OCI-M1 (cell line): ENCODE results near the gene CCDC60.
"Not testable (repeated sequence)": the region's sequence is repeated elsewhere in the genome, so short reads cannot be mapped to it uniquely, and the experiment has no call there.

Experiments used
- DNase-seq: peaks from one replicate; lab custom pipeline; 2025; lab: John Stamatoyannopoulos, UW

The CCDC60 gene

GRCh38 chr12:119338593-119339363 lies 4.2 kb downstream of the CCDC60 start:
- no peak for DNase-seq

- no peak for DNase-seq
These were observed 6.0 kb downstream of the CCDC60 start for GRCh38 chr12:119340578-119340977.

- DNase-seq = no peak
These were observed 6.5 kb downstream of the CCDC60 start for GRCh38 chr12:119341020-119341419.

GRCh38 chr12:119341988-119342387 lies 7.5 kb downstream of the CCDC60 start:
- DNase-seq = no peak

- DNase-seq = no peak
These were observed 8.6 kb downstream of the CCDC60 start for GRCh38 chr12:119343130-119343529.

GRCh38 chr12:119354172-119354571 lies 19.6 kb downstream of the CCDC60 start:
- no peak for DNase-seq

- not testable (repeated sequence) for DNase-seq
These were observed 25.8 kb downstream of the CCDC60 start for GRCh38 chr12:119360366-119360765.

GRCh38 chr12:119363037-119363436 lies 28.5 kb downstream of the CCDC60 start:
- DNase-seq = no peak

GRCh38 chr12:119363490-119363889 lies 29.0 kb downstream of the CCDC60 start:
- no peak for DNase-seq

- DNase-seq = no peak
These were observed 30.9 kb downstream of the CCDC60 start for GRCh38 chr12:119365451-119365850.

- no peak for DNase-seq
These were observed 31.5 kb downstream of the CCDC60 start for GRCh38 chr12:119366007-119366406.

GRCh38 chr12:119369161-119369560 lies 34.6 kb downstream of the CCDC60 start:
- no peak for DNase-seq

- no peak for DNase-seq
These were observed 35.5 kb downstream of the CCDC60 start for GRCh38 chr12:119369907-119370546.

- peak; percentile 2 for DNase-seq
These were observed 38.0 kb downstream of the CCDC60 start for GRCh38 chr12:119372540-119372939.

GRCh38 chr12:119373001-119373400 lies 38.5 kb downstream of the CCDC60 start:
- no peak for DNase-seq

- DNase-seq = no peak
These were observed 39.1 kb downstream of the CCDC60 start for GRCh38 chr12:119373666-119374065.

GRCh38 chr12:119374635-119375034 lies 40.1 kb downstream of the CCDC60 start:
- peak; percentile 70 for DNase-seq

GRCh38 chr12:119375075-119375882 lies 40.8 kb downstream of the CCDC60 start:
- DNase-seq = no peak

- no peak for DNase-seq
These were observed 41.3 kb downstream of the CCDC60 start for GRCh38 chr12:119375883-119376190.

GRCh38 chr12:119378903-119379302 lies 44.4 kb downstream of the CCDC60 start:
- no peak for DNase-seq

- no peak for DNase-seq
These were observed 47.1 kb downstream of the CCDC60 start for GRCh38 chr12:119381471-119382235.

GRCh38 chr12:119383206-119383605 lies 48.7 kb downstream of the CCDC60 start:
- no peak for DNase-seq
